ELF-1 (cell line): ENCODE data around the gene PLCB4.
A peak's percentile ranks its signal among the peaks of the same experiment; 100 is the strongest.

ENCODE experiments used
- DNase-seq: peaks from one replicate; pipeline ENCODE4 v3.0.0-alpha.2; 2016; ENCODE audit warnings: low read depth, low spot score

Gene PLCB4

DNA sequence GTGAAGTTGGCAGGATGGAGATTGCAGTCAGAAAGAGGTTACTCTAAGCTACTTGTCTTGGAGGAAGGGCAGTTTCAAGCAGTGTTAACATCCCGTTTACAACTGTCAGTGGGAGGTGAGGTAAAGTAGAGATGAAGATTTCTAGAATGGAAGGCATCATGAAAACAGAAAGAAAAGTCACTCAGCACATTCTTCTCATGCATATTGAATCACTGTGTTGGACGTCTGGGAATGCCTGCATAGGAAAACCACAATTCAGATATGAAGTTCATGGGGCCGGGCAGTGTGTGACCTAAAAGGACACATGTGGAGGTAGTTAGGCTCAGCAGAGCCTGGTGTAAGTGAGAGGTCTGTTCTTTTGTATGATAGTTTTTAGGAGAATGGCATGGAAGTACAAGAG lies 372.0 kb downstream of the PLCB4 start:
- no peak for DNase-seq

- DNase-seq: no peak
Observed at GRCh38 chr20:9441948-9442347, 373.1 kb downstream of the PLCB4 start.

DNA sequence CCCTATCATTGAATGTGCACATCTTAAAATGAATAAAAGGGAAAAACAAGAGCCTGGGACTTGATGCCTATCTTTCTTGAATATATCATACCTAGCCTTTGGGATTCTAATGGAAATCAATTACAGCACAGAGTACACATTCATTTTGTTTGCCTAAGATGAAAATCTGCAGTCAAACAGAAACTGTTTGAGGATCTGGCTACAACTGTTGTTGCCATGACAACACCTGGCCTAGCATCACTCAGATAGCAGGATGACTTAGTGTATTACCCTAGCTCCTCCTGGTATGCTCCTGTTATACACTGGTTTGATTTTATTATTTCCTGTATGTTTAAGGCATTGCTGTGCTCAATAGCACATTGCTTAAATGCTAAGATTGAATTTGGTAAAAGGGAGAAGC lies 374.0 kb downstream of the PLCB4 start:
- no peak for DNase-seq

GRCh38 chr20:9444921-9445320 lies 376.0 kb downstream of the PLCB4 start:
- DNase-seq: no peak

- DNase-seq: no peak
Observed at GRCh38 chr20:9447182-9447581, 378.3 kb downstream of the PLCB4 start.

GRCh38 chr20:9453201-9453600 lies 384.3 kb downstream of the PLCB4 start:
- DNase-seq: no peak

DNA sequence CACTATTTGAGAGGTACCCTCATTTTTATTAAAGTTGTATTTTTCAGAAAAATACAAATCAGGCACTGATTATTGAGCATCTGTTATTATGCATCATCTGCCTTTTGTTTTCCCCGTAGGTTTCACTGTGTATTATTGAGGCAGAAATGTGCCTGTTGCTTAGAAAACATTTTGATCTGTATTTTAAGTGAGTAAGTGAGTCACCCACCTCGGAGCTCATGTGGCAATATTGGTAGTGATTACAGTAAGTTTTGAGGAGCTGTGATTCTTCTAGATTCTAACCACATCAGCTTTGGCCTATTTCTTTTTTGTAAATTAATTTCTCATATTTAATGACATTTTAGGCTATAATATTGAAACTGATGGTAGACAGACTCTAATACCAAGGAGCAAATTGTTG lies 385.9 kb downstream of the PLCB4 start:
- no peak for DNase-seq

GRCh38 chr20:9457136-9457535 lies 388.2 kb downstream of the PLCB4 start:
- no peak for DNase-seq

- peak; percentile 55 for DNase-seq
Observed at GRCh38 chr20:9458138-9458796, 389.4 kb downstream of the PLCB4 start.

DNA sequence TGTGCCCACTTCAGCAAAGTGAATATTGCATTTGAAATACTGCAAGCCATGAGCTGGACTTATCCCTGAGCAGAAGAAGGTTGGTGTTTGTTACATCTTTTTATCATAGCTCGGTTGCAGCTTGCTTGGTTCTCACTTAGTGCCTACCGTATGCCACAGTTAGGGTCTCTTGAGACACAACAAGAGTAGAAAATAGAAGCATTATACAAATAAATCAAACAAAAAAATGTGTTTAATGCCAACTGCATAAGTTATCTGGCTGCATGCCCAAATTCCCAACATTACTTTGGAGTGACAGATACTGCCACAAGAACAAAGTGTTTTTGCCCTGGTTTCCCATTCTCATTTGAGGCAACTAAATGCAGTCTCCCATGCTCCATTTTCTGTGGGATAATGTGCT lies 391.6 kb downstream of the PLCB4 start:
- DNase-seq: no peak

- peak; percentile 5 for DNase-seq
Observed at GRCh38 chr20:9467995-9468394, 399.1 kb downstream of the PLCB4 start.

- no peak for DNase-seq
Observed at GRCh38 chr20:9474835-9475415, 406.0 kb downstream of the PLCB4 start.

GRCh38 chr20:9475456-9475855 lies 406.6 kb downstream of the PLCB4 start:
- no peak for DNase-seq

GRCh38 chr20:9476174-9476573 lies 407.3 kb downstream of the PLCB4 start:
- no peak for DNase-seq

GRCh38 chr20:9476637-9477036 lies 407.8 kb downstream of the PLCB4 start:
- no peak for DNase-seq

- no peak for DNase-seq
Observed at GRCh38 chr20:9478771-9479170, 409.9 kb downstream of the PLCB4 start.

GRCh38 chr20:9480066-9480465 lies 411.2 kb downstream of the PLCB4 start:
- DNase-seq: no peak

DNA sequence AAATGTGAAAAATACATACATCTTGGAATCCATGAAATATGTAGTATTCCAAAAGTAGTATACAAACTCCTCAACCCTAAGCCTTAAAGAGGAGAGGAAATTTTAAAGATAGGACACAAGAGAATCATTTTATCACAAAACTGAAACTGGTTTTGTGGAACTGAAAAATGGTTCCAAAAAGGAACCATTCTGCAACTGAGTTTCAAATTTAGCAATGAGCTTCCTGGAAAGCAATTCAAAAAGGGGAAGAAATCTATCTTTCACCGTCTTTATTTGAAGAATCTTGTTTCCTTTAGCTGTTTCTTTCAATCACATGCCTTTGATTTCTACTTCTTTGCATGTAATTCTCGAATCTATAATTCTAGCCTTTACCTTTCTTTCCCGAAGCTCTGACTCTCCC lies 413.3 kb downstream of the PLCB4 start:
- no peak for DNase-seq

DNA sequence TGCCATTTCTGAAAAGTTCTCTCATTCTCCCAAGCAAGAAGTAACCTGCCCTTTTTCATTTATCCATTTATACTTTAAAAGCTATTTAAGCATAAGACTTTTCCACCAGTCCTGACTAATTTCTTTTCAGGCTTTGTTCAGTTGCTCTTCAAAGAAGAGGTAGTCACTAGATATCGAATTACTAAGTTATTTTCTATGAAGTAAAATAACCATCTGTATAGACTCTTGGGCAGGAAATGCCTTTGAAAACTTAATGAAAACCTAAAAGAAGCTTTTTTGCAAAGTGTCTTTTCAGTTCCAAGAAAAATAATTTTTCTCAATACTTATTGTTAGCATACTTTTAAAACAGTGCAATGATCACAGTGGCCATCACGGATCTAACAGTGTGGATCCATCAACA lies 414.2 kb downstream of the PLCB4 start:
- DNase-seq: no peak

GRCh38 chr20:9485614-9486340 lies 416.9 kb downstream of the PLCB4 start:
- no peak for DNase-seq

- DNase-seq: no peak
Observed at GRCh38 chr20:9487231-9487630, 418.3 kb downstream of the PLCB4 start.

GRCh38 chr20:9488063-9488462 lies 419.2 kb downstream of the PLCB4 start:
- no peak for DNase-seq

GRCh38 chr20:9490161-9490560 lies 421.3 kb downstream of the PLCB4 start:
- DNase-seq: no peak
